Calu3 (cell line): ENCODE data around the gene C1QTNF9. TPM values are rescaled to one million over a fixed set of nuclear protein-coding genes. Genes with fewer than 3 reads are reported as not detected.

Experiments
- BruUV-seq: library from RNA; stranded (reverse); fragments of 400-500 nt; replicated peaks from 2 replicates; lab custom pipeline; 2021; lab: Mats Ljungman, UMichigan
- CTCF ChIA-PET: fragments of 300-600 bp; sonication (Branson Sonifier 250); formaldehyde crosslinking; loops from one replicate; lab custom pipeline; 2022; ENCODE audit warnings: antibody characterized with exemption; lab: Charles Lee
- DNase-seq: peaks from one replicate; pipeline ENCODE4 v3.0.0; 2022
- H3K27ac Mint-ChIP-seq: one replicate; pipeline ENCODE4 v1.8.0; 2022; ENCODE audit warnings: mixed read lengths; ENCODE audit not compliant: unreplicated experiment
- H3K27me3 Mint-ChIP-seq: one replicate; pipeline ENCODE4 v1.8.0; 2022; ENCODE audit warnings: mixed read lengths; ENCODE audit not compliant: unreplicated experiment
- H3K36me3 Mint-ChIP-seq: one replicate; pipeline ENCODE4 v1.8.0; 2022; ENCODE audit warnings: mild to moderate bottlenecking, moderate library complexity, mixed read lengths; ENCODE audit not compliant: insufficient read depth, unreplicated experiment
- H3K4me1 Mint-ChIP-seq: one replicate; pipeline ENCODE4 v1.8.0; 2022; ENCODE audit warnings: mild to moderate bottlenecking, low read depth, mixed read lengths; ENCODE audit not compliant: unreplicated experiment
- H3K4me3 Mint-ChIP-seq: one replicate; pipeline ENCODE4 v1.8.0; 2022; ENCODE audit warnings: mild to moderate bottlenecking, low read depth, moderate library complexity, mixed read lengths; ENCODE audit not compliant: unreplicated experiment
- H3K9me3 Mint-ChIP-seq: one replicate; pipeline ENCODE4 v1.8.0; 2022; ENCODE audit warnings: low read depth, mixed read lengths; ENCODE audit not compliant: unreplicated experiment
- CTCF ChIP-seq: fragments of 200-600 bp; IDR thresholded peaks from one replicate; pipeline ENCODE4 v1.8.0; 2022; ENCODE audit warnings: antibody characterized with exemption; ENCODE audit not compliant: unreplicated experiment
- intact Hi-C: fragments of 100-400 bp; cut with micrococcal nuclease; formaldehyde crosslinking; loops from one replicate; pipeline ENCODE4 v1.10.0; 2022; ENCODE audit not compliant: unreplicated experiment
- total RNA-seq: library from RNA; stranded (reverse); gene quantifications from 2 replicates; pipeline ENCODE4 v1.2.3, GENCODE V29; 2022

C1QTNF9 gene
- total RNA-seq, 1 experiment from 2014 or later = not detected

DNA sequence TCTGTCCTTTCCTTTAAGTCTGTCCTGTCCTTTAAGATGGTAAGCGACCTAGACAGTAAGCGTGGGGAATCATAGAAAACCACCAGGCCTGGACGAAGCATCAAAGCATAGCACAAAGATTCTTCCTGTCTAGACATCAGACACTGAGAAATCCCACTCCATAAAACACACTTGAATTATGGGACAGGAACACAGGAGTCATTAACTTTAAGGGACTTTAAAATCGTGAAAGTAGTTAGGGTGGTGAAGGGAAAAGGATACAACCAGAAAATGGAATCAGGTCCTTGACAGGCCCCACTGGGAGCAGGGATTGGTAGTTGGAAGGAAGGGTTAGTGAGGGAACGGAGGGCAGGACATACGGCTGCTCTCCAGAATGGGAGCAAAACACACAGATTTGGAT, 31.6 kb upstream of the C1QTNF9 start:
- H3K4me3 Mint-ChIP-seq = no peak overlapping the region
- BruUV-seq = no TSS peak
- H3K27ac Mint-ChIP-seq = no peak overlapping the region
- no peaks in the 10 kb centered on the region for H3K27me3 Mint-ChIP-seq
- no peaks in the 10 kb centered on the region for H3K9me3 Mint-ChIP-seq
- H3K4me1 Mint-ChIP-seq = no peaks in the 10 kb centered on the region
- intact Hi-C loops = no loop called here
- no peak for DNase-seq
- peaks cover 11% of the 10 kb centered on the region for H3K36me3 Mint-ChIP-seq
- CTCF ChIA-PET = no interaction called here
- no peak for TF ChIP-seq CTCF

GRCh38 chr13:24279327-24280110, 29.9 kb upstream of the C1QTNF9 start:
- peaks cover 13% of the 10 kb centered on the region for H3K36me3 Mint-ChIP-seq
- CTCF ChIA-PET = interaction anchor here (0.9 kb wide), 1 partner anchor 363 kb away, joined by 3 read pairs; no protein-coding TSS in a partner anchor
- no peak for TF ChIP-seq CTCF
- intact Hi-C loops = no loop called here
- no peak for DNase-seq
- H3K9me3 Mint-ChIP-seq = no peaks in the 10 kb centered on the region
- no peaks in the 10 kb centered on the region for H3K4me1 Mint-ChIP-seq
- no peak overlapping the region for H3K27ac Mint-ChIP-seq
- H3K27me3 Mint-ChIP-seq = no peaks in the 10 kb centered on the region
- H3K4me3 Mint-ChIP-seq = no peak overlapping the region
- BruUV-seq = no TSS peak

DNA sequence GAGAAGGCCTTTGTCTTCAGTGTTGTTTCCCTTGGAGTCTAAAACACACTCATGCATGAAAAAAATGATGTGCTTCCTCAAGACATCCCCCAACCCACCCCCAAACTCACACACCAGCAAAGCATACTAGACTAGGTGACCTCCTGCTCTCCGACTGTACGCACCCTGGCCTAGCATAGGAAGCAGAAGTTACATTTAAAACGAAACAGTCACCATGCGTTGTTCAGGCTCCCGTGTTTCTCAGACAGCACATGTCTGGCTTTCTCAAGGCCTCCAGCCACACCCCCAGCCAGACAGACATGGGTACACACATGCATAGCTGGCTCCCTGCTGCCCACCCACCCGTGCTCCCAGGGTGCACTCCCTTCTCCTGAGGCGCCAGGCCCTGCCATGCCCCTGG, 28.7 kb upstream of the C1QTNF9 start:
- CTCF ChIA-PET = no interaction called here
- TF ChIP-seq CTCF = no peak
- H3K27ac Mint-ChIP-seq = no peak overlapping the region
- peaks cover 21% of the 10 kb centered on the region for H3K36me3 Mint-ChIP-seq
- H3K4me1 Mint-ChIP-seq = no peaks in the 10 kb centered on the region
- no peak for DNase-seq
- H3K27me3 Mint-ChIP-seq = no peaks in the 10 kb centered on the region
- H3K9me3 Mint-ChIP-seq = no peaks in the 10 kb centered on the region
- BruUV-seq = no TSS peak
- intact Hi-C loops = no loop called here
- no peak overlapping the region for H3K4me3 Mint-ChIP-seq

DNA sequence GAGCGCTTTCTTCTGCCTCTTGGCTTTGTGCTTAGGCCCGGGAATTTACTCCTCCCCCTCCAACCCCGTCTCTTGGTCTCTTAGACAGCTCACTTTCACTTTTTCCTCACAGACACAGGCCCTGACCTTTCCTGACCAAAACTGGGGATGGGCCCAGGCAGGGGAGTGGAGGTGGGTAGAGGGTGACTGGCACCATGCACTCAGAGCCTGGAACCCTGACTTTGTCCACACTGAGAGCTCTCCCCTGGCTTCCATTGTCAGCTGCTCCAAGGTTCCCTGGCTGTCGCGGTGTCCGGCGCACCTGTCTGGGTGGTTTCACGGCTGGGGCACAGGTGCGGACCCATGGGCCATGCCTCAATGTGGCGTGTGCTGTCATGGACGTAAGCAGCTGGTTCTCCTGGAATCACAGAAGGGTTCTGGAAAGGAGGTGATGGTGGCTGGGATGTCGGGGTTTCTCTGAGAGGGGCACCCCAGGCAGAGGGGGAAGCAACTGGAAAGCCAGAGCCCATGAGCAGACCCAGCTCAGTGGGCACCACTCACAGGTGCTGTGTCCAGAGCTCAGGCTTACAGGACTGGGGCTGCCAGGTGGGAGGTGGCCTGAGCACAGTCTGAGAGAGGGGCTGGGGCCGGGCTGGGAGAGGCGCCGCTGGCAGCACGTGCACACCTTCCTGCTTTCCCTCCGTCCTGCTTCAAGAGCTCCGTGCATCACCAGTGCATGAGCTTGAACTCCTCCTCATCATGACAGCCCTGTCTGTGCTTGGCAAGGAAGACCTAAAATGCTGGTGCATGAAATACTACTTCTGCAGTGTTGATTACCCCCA, 28.0 kb upstream of the C1QTNF9 start:
- no TSS peak for BruUV-seq
- CTCF ChIA-PET = no interaction called here
- intact Hi-C loops = no loop called here
- no peak overlapping the region for H3K27ac Mint-ChIP-seq
- no peak for TF ChIP-seq CTCF
- DNase-seq = no peak
- no peak overlapping the region for H3K4me3 Mint-ChIP-seq
- no peaks in the 10 kb centered on the region for H3K27me3 Mint-ChIP-seq
- no peaks in the 10 kb centered on the region for H3K4me1 Mint-ChIP-seq
- no peaks in the 10 kb centered on the region for H3K9me3 Mint-ChIP-seq
- peaks cover 21% of the 10 kb centered on the region for H3K36me3 Mint-ChIP-seq
